ENCODE data around the gene TBX1. TPM values are rescaled to one million over a fixed set of nuclear protein-coding genes. Genes with fewer than 3 reads are reported as not detected.

Gene TBX1
- total and polyA plus RNA-seq, 2 of the 13 experiments (the other 11 are each of a cell fraction or from before 2014, with no cell fraction given) = not detected

DNA sequence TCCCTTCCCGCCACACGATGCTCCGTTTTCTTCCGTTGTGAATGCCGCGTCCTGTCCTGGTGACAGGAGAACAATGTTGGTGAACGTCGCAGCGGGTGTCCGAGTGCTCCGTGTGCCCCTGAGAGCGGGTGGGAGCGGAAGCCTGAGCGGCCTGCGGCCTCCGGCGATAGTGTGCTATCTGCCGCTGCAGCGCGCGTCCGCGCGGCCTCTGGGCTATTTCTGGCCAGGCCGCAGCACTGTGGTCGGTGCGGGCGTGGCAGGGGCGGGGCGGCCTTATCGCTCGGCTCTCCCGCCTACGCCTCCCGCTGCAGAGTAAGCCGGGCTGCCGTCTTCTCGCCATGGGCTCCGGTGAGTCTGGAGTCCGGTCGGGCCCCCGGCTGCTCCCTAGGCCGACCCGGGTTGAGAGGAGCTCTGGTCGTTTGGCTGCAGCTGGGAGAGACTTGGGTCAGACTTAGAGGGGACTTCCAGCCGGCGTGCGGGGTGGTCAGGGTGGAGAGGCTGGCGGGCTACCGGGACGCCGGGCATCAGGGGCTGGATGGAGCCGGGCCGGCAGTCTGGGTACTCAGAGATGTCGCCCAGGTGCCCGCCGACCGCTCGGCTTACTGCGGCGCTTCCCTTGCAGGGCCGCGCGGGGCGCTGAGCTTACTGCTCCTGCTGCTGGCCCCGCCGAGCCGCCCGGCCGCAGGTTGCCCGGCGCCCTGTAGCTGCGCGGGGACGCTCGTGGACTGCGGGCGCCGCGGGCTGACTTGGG, 37.2 kb upstream of the TBX1 start, which contains the start of gene GP1BB (continued):
- TF ChIP-seq, protein P1, sequence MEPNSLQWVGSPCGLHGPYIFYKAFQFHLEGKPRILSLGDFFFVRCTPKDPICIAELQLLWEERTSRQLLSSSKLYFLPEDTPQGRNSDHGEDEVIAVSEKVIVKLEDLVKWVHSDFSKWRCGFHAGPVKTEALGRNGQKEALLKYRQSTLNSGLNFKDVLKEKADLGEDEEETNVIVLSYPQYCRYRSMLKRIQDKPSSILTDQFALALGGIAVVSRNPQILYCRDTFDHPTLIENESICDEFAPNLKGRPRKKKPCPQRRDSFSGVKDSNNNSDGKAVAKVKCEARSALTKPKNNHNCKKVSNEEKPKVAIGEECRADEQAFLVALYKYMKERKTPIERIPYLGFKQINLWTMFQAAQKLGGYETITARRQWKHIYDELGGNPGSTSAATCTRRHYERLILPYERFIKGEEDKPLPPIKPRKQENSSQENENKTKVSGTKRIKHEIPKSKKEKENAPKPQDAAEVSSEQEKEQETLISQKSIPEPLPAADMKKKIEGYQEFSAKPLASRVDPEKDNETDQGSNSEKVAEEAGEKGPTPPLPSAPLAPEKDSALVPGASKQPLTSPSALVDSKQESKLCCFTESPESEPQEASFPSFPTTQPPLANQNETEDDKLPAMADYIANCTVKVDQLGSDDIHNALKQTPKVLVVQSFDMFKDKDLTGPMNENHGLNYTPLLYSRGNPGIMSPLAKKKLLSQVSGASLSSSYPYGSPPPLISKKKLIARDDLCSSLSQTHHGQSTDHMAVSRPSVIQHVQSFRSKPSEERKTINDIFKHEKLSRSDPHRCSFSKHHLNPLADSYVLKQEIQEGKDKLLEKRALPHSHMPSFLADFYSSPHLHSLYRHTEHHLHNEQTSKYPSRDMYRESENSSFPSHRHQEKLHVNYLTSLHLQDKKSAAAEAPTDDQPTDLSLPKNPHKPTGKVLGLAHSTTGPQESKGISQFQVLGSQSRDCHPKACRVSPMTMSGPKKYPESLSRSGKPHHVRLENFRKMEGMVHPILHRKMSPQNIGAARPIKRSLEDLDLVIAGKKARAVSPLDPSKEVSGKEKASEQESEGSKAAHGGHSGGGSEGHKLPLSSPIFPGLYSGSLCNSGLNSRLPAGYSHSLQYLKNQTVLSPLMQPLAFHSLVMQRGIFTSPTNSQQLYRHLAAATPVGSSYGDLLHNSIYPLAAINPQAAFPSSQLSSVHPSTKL (CRISPR knock-in tag; IDR thresholded peaks at IDR 0.05) = 0 out of 2 replicates have a peak, but pooled peaks have one; percentile 11
- TF ChIP-seq CENPT (CRISPR knock-in tag; IDR thresholded peaks at IDR 0.05; ENCODE audit: low read depth) = peak; percentile 47; the same call in 1 of the 2 replicates
- no peak for TF ChIP-seq PTBP1 (IDR thresholded peaks at IDR 0.05; ENCODE audit: low read depth, low read length, poor library complexity, severe bottlenecking)
- TF ChIP-seq, protein P2, sequence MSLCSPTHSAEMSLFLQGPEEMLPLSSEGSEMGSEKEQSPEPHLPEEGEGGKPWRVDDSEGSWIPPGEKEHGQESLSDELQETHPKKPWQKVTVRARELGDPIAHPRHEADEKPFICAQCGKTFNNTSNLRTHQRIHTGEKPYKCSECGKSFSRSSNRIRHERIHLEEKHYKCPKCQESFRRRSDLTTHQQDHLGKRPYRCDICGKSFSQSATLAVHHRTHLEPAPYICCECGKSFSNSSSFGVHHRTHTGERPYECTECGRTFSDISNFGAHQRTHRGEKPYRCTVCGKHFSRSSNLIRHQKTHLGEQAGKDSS (CRISPR knock-in tag; IDR thresholded peaks at IDR 0.05; ENCODE audit: borderline replicate concordance, low read depth) = 0 out of 2 replicates have a peak, but pooled peaks have one; percentile 37
- TF ChIP-seq, protein P3, sequence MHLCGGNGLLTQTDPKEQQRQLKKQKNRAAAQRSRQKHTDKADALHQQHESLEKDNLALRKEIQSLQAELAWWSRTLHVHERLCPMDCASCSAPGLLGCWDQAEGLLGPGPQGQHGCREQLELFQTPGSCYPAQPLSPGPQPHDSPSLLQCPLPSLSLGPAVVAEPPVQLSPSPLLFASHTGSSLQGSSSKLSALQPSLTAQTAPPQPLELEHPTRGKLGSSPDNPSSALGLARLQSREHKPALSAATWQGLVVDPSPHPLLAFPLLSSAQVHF (CRISPR knock-in tag; IDR thresholded peaks at IDR 0.05) = 0 out of 2 replicates have a peak, but pooled peaks have one; percentile 70
- no peak for TF ChIP-seq ZNF484 (CRISPR knock-in tag; IDR thresholded peaks at IDR 0.05; ENCODE audit: borderline replicate concordance, low read depth)
- TF ChIP-seq ZIK1 (CRISPR knock-in tag; IDR thresholded peaks at IDR 0.05; ENCODE audit: borderline replicate concordance, low read depth) = 0 out of 2 replicates have a peak, but pooled peaks have one; percentile 13
- 0 out of 2 replicates have a peak, but pooled peaks have one; percentile 12 for TF ChIP-seq HOXA5 (CRISPR knock-in tag; IDR thresholded peaks at IDR 0.05)
- TF ChIP-seq ZNF34 (CRISPR knock-in tag; IDR thresholded peaks at IDR 0.05; ENCODE audit: borderline replicate concordance) = no peak
- TF ChIP-seq ZNF780A (CRISPR knock-in tag; IDR thresholded peaks at IDR 0.05) = 0 out of 2 replicates have a peak, but pooled peaks have one; percentile 33
- TF ChIP-seq MXD4 (CRISPR knock-in tag; IDR thresholded peaks at IDR 0.05) = peak; percentile 21; the same call in 1 of the 2 replicates
- TF ChIP-seq PHF20 (CRISPR knock-in tag; IDR thresholded peaks at IDR 0.05) = no peak
- 0 out of 2 replicates have a peak, but pooled peaks have one; percentile 29 for TF ChIP-seq ZNF230 (CRISPR knock-in tag; IDR thresholded peaks at IDR 0.05)
- TF ChIP-seq ZSCAN30 (CRISPR knock-in tag; IDR thresholded peaks at IDR 0.05) = no peak
- TF ChIP-seq, protein P4, sequence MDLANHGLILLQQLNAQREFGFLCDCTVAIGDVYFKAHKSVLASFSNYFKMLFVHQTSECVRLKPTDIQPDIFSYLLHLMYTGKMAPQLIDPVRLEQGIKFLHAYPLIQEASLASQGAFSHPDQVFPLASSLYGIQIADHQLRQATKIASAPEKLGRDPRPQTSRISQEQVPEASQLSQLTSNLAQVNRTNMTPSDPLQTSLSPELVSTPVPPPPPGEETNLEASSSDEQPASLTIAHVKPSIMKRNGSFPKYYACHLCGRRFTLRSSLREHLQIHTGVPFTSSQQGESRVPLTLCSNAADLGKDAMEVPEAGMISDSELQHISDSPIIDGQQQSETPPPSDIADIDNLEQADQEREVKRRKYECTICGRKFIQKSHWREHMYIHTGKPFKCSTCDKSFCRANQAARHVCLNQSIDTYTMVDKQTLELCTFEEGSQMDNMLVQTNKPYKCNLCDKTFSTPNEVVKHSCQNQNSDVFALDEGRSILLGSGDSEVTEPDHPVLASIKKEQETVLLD (CRISPR knock-in tag; IDR thresholded peaks at IDR 0.05; ENCODE audit: low read depth) = 0 out of 2 replicates have a peak, but pooled peaks have one; percentile 21
- TF ChIP-seq ZNF605 (CRISPR knock-in tag; IDR thresholded peaks at IDR 0.05) = peak; percentile 64; the same call in 1 of the 2 replicates
- peak; percentile 45; the same call in 1 of the 2 replicates for TF ChIP-seq ZNF350 (CRISPR knock-in tag; IDR thresholded peaks at IDR 0.05; ENCODE audit: borderline replicate concordance, low read depth)
- no peak for TF ChIP-seq MAFG (CRISPR knock-in tag; IDR thresholded peaks at IDR 0.05)
- TF ChIP-seq, protein P5, sequence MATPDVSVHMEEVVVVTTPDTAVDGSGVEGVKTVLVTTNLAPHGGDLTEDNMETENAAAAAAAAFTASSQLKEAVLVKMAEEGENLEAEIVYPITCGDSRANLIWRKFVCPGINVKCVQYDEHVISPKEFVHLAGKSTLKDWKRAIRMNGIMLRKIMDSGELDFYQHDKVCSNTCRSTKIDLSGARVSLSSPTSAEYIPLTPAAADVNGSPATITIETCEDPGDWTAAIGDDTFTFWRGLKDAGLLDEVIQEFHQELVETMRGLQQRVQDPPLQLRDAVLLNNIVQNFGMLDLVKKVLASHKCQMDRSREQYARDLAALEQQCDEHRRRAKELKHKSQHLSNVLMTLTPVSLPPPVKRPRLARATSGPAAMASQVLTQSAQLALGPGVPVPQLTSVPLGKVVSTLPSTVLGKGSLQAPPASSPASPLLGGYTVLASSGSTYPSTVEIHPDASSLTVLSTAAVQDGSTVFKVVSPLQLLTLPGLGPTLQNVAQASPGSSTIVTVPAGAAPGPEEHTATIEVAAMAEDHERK (CRISPR knock-in tag; IDR thresholded peaks at IDR 0.05; ENCODE audit: low read depth) = no peak
- no peak; the same call in 1 of the 2 replicates for TF ChIP-seq ZNF776 (CRISPR knock-in tag; IDR thresholded peaks at IDR 0.05)
